Ishikawa (cell line): ENCODE measurements around the gene TRIM71.

ENCODE experiments used
- CEBPB ChIP-seq: IDR thresholded peaks from 2 replicates; pipeline ENCODE4 v1.6.1; 2012
- CREB1 ChIP-seq: IDR thresholded peaks from 2 replicates; pipeline ENCODE4 v1.6.1; 2012; ENCODE audit warnings: low read depth
- EGR1 ChIP-seq: IDR thresholded peaks from 2 replicates; pipeline ENCODE4 v1.6.1; 2012
- EP300 ChIP-seq: IDR thresholded peaks from 2 replicates; pipeline ENCODE4 v1.6.1; 2012; ENCODE audit warnings: borderline replicate concordance
- FOXM1 ChIP-seq: IDR thresholded peaks from 2 replicates; pipeline ENCODE4 v1.6.1; 2012; ENCODE audit warnings: low read depth, borderline replicate concordance
- NFIC ChIP-seq: IDR thresholded peaks from 2 replicates; pipeline ENCODE4 v1.6.1; 2012
- RAD21 ChIP-seq: IDR thresholded peaks from 2 replicates; pipeline ENCODE4 v1.6.1; 2012; ENCODE audit warnings: low read depth
- TAF1 ChIP-seq: IDR thresholded peaks from 2 replicates; pipeline ENCODE4 v1.6.1; 2012; ENCODE audit warnings: low read depth, mild to moderate bottlenecking
- TEAD4 ChIP-seq: IDR thresholded peaks from 2 replicates; pipeline ENCODE4 v1.6.1; 2012
- ZBTB7A ChIP-seq: IDR thresholded peaks from 2 replicates; pipeline ENCODE4 v1.6.1; 2012; ENCODE audit warnings: low read depth
- TF ChIP-seq, protein P1 (sequence below): IDR thresholded peaks from 2 replicates; pipeline ENCODE4 v1.6.1; 2012; ENCODE audit warnings: low read depth, mild to moderate bottlenecking
- TF ChIP-seq, protein P2 (sequence below): IDR thresholded peaks from 2 replicates; pipeline ENCODE4 v1.6.1; 2012

DNA sequence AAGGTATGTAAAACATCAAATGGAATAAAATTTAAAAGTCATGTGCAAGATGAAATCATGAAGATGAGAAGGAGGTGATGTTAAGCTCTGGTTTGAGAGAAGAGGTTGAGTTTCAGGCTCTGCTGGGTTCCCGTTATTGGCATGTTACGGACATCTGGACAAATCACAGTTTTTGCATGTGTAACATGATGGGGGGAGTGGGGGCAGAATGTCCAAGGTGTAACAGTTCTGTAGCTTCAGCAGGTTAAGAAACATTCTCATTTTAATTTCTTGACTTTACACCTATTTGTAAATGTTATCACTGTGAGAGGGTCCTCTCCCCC is 17.2 kb downstream of the TRIM71 start:
- TF ChIP-seq EP300: no peak
- no peak for TF ChIP-seq RAD21
- TF ChIP-seq TAF1: no peak
- TF ChIP-seq, protein P1, sequence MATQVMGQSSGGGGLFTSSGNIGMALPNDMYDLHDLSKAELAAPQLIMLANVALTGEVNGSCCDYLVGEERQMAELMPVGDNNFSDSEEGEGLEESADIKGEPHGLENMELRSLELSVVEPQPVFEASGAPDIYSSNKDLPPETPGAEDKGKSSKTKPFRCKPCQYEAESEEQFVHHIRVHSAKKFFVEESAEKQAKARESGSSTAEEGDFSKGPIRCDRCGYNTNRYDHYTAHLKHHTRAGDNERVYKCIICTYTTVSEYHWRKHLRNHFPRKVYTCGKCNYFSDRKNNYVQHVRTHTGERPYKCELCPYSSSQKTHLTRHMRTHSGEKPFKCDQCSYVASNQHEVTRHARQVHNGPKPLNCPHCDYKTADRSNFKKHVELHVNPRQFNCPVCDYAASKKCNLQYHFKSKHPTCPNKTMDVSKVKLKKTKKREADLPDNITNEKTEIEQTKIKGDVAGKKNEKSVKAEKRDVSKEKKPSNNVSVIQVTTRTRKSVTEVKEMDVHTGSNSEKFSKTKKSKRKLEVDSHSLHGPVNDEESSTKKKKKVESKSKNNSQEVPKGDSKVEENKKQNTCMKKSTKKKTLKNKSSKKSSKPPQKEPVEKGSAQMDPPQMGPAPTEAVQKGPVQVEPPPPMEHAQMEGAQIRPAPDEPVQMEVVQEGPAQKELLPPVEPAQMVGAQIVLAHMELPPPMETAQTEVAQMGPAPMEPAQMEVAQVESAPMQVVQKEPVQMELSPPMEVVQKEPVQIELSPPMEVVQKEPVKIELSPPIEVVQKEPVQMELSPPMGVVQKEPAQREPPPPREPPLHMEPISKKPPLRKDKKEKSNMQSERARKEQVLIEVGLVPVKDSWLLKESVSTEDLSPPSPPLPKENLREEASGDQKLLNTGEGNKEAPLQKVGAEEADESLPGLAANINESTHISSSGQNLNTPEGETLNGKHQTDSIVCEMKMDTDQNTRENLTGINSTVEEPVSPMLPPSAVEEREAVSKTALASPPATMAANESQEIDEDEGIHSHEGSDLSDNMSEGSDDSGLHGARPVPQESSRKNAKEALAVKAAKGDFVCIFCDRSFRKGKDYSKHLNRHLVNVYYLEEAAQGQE: no peak
- no peak for TF ChIP-seq FOXM1
- no peak for TF ChIP-seq EGR1
- TF ChIP-seq, protein P2, sequence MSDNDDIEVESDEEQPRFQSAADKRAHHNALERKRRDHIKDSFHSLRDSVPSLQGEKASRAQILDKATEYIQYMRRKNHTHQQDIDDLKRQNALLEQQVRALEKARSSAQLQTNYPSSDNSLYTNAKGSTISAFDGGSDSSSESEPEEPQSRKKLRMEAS: no peak
- TF ChIP-seq ZBTB7A: no peak
- no peak for TF ChIP-seq CEBPB
- no peak for TF ChIP-seq CREB1
- TF ChIP-seq NFIC: no peak
- TF ChIP-seq TEAD4: no peak
